HG03460 (cell line): Measurements from ENCODE around the gene LIG4.

Experiments used
- ATAC-seq: cut with Tn5 transposase; IDR thresholded peaks from one replicate; pipeline ENCODE4 v1.9.1; 2021; ENCODE audit not compliant: unreplicated experiment

LIG4 gene

GRCh38 chr13:108195146-108195545 is 20.2 kb downstream of the LIG4 start:
- ATAC-seq = no peak

- no peak for ATAC-seq
These were observed 20.9 kb downstream of the LIG4 start for GRCh38 chr13:108194435-108194936.

DNA sequence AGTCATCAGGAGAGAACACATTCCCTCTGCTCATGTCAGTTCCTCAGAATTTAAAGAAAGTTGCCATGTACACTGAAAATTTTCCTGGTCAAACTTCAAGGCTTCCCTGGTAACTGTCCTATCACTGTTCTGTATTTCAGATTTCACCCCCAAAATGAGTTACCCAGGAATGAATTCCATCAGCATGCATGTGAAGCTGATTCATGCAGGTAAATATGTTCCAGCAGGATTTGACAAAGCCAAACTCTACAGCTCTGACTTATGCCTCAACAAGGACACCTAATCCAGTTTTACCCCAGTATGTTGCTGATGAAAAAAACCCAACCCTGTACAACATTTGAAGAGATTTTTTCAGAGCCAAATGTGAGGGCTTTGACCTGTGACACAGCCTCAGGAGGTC is 21.5 kb downstream of the LIG4 start:
- ATAC-seq = no peak

DNA sequence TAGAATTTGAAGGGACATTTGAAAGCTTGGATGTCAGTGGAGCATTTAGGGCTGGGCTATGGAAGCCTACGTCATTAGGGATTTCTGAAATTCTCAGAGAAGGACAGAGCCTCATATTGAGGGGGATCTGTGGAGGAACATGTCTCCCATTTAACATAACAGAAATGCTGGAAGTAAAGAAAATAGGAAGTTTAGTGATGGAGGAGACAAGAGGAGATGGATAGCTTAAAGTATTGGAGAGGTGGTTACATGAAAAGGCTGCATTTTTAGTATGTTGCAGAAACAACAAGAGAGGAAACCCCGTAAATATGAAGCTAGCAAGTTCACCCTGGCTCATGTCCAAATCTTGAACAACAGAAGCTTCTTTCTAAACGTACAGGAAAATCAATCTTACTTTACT is 24.4 kb downstream of the LIG4 start:
- no peak for ATAC-seq

DNA sequence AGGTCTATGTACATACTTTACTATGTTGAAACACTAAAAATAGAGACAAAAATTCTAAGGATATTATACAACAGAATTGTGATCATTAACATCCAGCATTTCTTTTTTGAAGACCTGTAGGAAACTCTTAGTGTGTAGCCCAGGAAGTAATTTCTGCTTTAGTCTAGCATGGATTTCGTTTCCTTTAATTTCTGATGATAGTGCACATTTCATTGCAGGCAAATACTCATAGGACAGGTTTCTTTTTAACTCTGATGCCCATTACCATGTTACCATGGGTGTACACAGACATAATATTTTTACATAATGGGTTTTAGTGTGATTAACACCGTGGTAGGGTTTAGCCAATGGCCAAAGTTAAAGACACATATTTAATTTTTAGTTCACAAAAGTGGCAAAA is 27.1 kb downstream of the LIG4 start:
- ATAC-seq = no peak

DNA sequence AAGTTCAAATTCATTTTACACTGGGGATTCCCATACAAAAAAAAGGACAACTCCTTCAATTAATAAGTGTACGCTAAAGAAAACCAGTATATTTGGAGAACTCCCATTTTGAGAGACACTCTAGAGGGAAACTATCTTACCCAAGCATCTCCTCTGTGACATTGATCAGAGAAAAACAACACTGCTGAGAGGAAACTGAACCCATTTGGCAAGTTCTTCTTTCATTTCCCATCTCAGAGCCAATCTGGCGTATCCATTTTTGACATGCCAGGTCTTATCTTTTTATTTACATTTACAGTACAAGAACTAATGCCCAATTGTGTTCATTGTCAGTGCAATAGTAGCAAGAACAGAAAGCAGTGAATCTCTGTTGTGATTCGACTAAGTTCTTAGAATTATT is 30.1 kb downstream of the LIG4 start:
- no peak for ATAC-seq

DNA sequence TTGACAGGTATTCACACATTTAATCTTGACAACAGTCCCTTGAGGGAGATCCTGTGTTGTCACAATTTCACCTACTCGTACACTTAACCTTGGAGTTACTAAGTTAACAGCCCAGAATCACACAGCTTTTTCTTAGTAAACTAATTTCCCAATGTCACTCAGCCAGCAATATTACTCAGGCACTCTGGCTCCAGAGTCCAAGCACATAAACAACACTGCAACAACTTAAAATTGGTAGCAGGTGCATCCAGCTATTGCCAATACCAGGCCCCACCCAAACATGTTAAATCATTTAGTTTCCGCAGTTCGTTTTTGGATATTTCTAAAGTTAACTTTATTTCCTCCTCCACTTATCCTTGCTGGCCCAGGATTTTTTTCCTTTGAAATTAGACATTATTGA is 32.7 kb downstream of the LIG4 start:
- no peak for ATAC-seq

GRCh38 chr13:108178078-108178477 is 37.3 kb downstream of the LIG4 start:
- ATAC-seq = no peak

- no peak for ATAC-seq
These were observed 38.6 kb downstream of the LIG4 start for GRCh38 chr13:108176685-108177274.

- no peak for ATAC-seq
These were observed 46.4 kb downstream of the LIG4 start for GRCh38 chr13:108168929-108169328.

GRCh38 chr13:108166078-108166477 is 49.3 kb downstream of the LIG4 start:
- no peak for ATAC-seq

GRCh38 chr13:108158746-108159145 is 56.6 kb downstream of the LIG4 start:
- ATAC-seq = no peak
